ENCODE data around the gene HID1. TPM values are rescaled to one million over a fixed set of nuclear protein-coding genes. Genes with fewer than 3 reads are reported as not detected.

HID1 gene
- polyA plus RNA-seq, 2 of the 4 experiments (the other 2 are of a cell fraction), result 5.2 to 11.7 TPM

GRCh38 chr17:74920642-74921025 lies 51.9 kb downstream of the HID1 start:
- no peak overlapping the region for H3K4me3 ChIP-seq
- H3K9me3 ChIP-seq, result no peaks in the 10 kb centered on the region
- no peak overlapping the region for H3K4me2 ChIP-seq
- ATAC-seq (peak; percentile 0 to 2; a peak in 3 of 6 replicates), DNase-seq (ENCODE audit: low read depth in 1 of 2, low spot score in 1 of 2) (no peak), FAIRE-seq (no peak)
- no peak overlapping the region for H3K27ac ChIP-seq
- H3K4me1 ChIP-seq, result peaks cover 19% of the 10 kb centered on the region; the same call in 2 of the 3 replicates
- CTCF ChIA-PET, result interaction anchor here (0.9 to 42.0 kb wide), 15 partner anchors 10 to 308 kb away, joined by 3 to 1448 read pairs (median 4); partner anchors contain the start of genes HID1 and OTOP3
- TF ChIP-seq EP300 (IDR thresholded peaks at IDR 0.05) (no peak), HEYL (CRISPR knock-in tag; IDR thresholded peaks at IDR 0.05) (no peak)
- WGBS (ENCODE audit: missing lambda C conversion rate), result 70% methylated on average over 4 of the region's 6 CpGs
- POLR2A ChIA-PET, result interaction anchor here (1.4 kb wide), 1 partner anchor 47 kb away, joined by 9 read pairs; the partner anchor contains the start of gene FDXR

DNA sequence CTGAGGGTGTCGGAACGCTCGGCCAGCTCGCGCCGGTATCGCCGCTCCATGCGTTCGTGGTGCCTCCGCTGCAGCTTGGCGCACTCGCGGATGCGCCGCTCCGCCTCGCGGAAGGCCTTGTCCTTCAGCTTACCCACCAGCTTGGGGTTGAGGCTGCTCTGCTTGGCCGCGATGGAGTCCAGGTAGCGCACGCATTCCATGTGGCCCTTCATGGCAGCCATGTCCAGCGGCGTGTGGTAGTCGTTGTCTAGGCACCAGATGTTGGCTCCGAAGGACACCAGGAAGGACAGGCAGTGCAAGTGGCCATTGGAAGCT lies 52.3 kb downstream of the HID1 start:
- DNase-seq (ENCODE audit: low read depth in 1 of 2, low spot score in 1 of 2), result no peak
- Histone ChIP-seq H3K4me1 (peaks cover 19% of the 10 kb centered on the region; the same call in 2 of the 3 replicates), H3K4me3 (no peak overlapping the region), H3K27ac (no peak overlapping the region), H3K9me3 (no peaks in the 10 kb centered on the region), H3K4me2 (no peak overlapping the region)
- WGBS (ENCODE audit: missing lambda C conversion rate), result 96% methylated on average over 26 of the region's 27 CpGs
- no peak for FAIRE-seq
- ATAC-seq, result no peak
- TF ChIP-seq, protein P1, sequence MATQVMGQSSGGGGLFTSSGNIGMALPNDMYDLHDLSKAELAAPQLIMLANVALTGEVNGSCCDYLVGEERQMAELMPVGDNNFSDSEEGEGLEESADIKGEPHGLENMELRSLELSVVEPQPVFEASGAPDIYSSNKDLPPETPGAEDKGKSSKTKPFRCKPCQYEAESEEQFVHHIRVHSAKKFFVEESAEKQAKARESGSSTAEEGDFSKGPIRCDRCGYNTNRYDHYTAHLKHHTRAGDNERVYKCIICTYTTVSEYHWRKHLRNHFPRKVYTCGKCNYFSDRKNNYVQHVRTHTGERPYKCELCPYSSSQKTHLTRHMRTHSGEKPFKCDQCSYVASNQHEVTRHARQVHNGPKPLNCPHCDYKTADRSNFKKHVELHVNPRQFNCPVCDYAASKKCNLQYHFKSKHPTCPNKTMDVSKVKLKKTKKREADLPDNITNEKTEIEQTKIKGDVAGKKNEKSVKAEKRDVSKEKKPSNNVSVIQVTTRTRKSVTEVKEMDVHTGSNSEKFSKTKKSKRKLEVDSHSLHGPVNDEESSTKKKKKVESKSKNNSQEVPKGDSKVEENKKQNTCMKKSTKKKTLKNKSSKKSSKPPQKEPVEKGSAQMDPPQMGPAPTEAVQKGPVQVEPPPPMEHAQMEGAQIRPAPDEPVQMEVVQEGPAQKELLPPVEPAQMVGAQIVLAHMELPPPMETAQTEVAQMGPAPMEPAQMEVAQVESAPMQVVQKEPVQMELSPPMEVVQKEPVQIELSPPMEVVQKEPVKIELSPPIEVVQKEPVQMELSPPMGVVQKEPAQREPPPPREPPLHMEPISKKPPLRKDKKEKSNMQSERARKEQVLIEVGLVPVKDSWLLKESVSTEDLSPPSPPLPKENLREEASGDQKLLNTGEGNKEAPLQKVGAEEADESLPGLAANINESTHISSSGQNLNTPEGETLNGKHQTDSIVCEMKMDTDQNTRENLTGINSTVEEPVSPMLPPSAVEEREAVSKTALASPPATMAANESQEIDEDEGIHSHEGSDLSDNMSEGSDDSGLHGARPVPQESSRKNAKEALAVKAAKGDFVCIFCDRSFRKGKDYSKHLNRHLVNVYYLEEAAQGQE (IDR thresholded peaks at IDR 0.05), result no peak
- TF ChIP-seq FOSB (CRISPR knock-in tag; IDR thresholded peaks at IDR 0.05) (no peak), JUN (IDR thresholded peaks at IDR 0.05) (no peak), GATA3 (IDR thresholded peaks at IDR 0.05; ENCODE audit: borderline replicate concordance) (no peak), CHD2 (IDR thresholded peaks at IDR 0.05; ENCODE audit: low read length, partially characterized antibody) (no peak), ELK1 (IDR thresholded peaks at IDR 0.05; ENCODE audit: low read depth, low read length) (no peak), SMC3 (IDR thresholded peaks at IDR 0.05) (no peak), FOXS1 (CRISPR knock-in tag; IDR thresholded peaks at IDR 0.05) (no peak), NFE2L2 (conservative IDR thresholded peaks at IDR 0.05; ENCODE audit: low read length) (no peak), KDM1A (IDR thresholded peaks at IDR 0.05; ENCODE audit: low read depth) (no peak), EP300 (IDR thresholded peaks at IDR 0.05) (no peak), CHD4 (IDR thresholded peaks at IDR 0.05; ENCODE audit: borderline replicate concordance) (no peak), RARB (CRISPR knock-in tag; IDR thresholded peaks at IDR 0.05) (no peak), HOXB5 (CRISPR knock-in tag; IDR thresholded peaks at IDR 0.05) (no peak), HDAC2 (IDR thresholded peaks at IDR 0.05) (no peak), MYC (IDR thresholded peaks at IDR 0.05; ENCODE audit: borderline replicate concordance, low read length) (no peak)
- TF ChIP-seq, protein P2, sequence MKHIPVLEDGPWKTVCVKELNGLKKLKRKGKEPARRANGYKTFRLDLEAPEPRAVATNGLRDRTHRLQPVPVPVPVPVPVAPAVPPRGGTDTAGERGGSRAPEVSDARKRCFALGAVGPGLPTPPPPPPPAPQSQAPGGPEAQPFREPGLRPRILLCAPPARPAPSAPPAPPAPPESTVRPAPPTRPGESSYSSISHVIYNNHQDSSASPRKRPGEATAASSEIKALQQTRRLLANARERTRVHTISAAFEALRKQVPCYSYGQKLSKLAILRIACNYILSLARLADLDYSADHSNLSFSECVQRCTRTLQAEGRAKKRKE (CRISPR knock-in tag; IDR thresholded peaks at IDR 0.05; ENCODE audit: low read depth), result no peak
- TF ChIP-seq, protein P3, sequence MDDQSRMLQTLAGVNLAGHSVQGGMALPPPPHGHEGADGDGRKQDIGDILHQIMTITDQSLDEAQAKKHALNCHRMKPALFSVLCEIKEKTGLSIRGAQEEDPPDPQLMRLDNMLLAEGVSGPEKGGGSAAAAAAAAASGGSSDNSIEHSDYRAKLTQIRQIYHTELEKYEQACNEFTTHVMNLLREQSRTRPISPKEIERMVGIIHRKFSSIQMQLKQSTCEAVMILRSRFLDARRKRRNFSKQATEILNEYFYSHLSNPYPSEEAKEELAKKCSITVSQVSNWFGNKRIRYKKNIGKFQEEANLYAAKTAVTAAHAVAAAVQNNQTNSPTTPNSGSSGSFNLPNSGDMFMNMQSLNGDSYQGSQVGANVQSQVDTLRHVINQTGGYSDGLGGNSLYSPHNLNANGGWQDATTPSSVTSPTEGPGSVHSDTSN (IDR thresholded peaks at IDR 0.05), result no peak
- TF ChIP-seq, protein P4, sequence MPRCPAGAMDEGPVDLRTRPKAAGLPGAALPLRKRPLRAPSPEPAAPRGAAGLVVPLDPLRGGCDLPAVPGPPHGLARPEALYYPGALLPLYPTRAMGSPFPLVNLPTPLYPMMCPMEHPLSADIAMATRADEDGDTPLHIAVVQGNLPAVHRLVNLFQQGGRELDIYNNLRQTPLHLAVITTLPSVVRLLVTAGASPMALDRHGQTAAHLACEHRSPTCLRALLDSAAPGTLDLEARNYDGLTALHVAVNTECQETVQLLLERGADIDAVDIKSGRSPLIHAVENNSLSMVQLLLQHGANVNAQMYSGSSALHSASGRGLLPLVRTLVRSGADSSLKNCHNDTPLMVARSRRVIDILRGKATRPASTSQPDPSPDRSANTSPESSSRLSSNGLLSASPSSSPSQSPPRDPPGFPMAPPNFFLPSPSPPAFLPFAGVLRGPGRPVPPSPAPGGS (IDR thresholded peaks at IDR 0.05), result no peak
- ChIA-PET POLR2A (interaction anchor here (0.7 to 1.4 kb wide), 2 partner anchors 47 to 92 kb away, joined by 4 to 9 read pairs; partner anchors contain the start of genes FDXR and MRPL58), CTCF (interaction anchor here (0.8 to 42.0 kb wide), 17 partner anchors 8 to 309 kb away, joined by 3 to 1448 read pairs (median 5); partner anchors contain the start of genes HID1 and OTOP3)

All from A549 (cell line).